ENCODE measurements around the gene ARFGAP3. TPM values are rescaled to one million over a fixed set of nuclear protein-coding genes. Genes with fewer than 3 reads are reported as not detected.

ARFGAP3 gene
- total RNA-seq, 1 donor from 2014 or later = 59.5 TPM

GRCh38 chr22:42770941-42771647 is 86.0 kb downstream of the ARFGAP3 start:
- Mint-ChIP-seq H3K4me3 (ENCODE audit: unreplicated experiment) (no peak overlapping the region), H3K27me3 (ENCODE audit: low read depth, unreplicated experiment) (peaks cover 5% of the 10 kb centered on the region), H3K4me1 (ENCODE audit: low read depth, unreplicated experiment) (peaks cover 7% of the 10 kb centered on the region), H3K27ac (ENCODE audit: unreplicated experiment) (no peak overlapping the region), H3K36me3 (ENCODE audit: low read depth, unreplicated experiment) (no peaks in the 10 kb centered on the region), H3K9me3 (ENCODE audit: unreplicated experiment) (peaks cover 1% of the 10 kb centered on the region)
- H3K36me3 ChIP-seq (ENCODE audit: insufficient read depth, low read length) = no peaks in the 10 kb centered on the region
- no peaks in the 10 kb centered on the region for H4K20me1 ChIP-seq (ENCODE audit: insufficient read depth, low read length)
- H3K27me3 ChIP-seq (ENCODE audit: insufficient read depth, low read length) = no peaks in the 10 kb centered on the region
- DNase-seq (ENCODE audit: low read depth) (no peak), FAIRE-seq (no peak)
- H3K4me2 ChIP-seq (ENCODE audit: low read length) = no peak overlapping the region
- no peak for TF ChIP-seq EZH2 (IDR thresholded peaks at IDR 0.05; ENCODE audit: insufficient read depth, low read length)
- TF ChIP-seq CTCF (IDR thresholded peaks at IDR 0.05; ENCODE audit: insufficient read depth, low read depth, low read length) = no peak
- H3K9ac ChIP-seq (ENCODE audit: low read length) = no peak overlapping the region
- peaks cover 11% of the 10 kb centered on the region for H3K4me1 ChIP-seq (ENCODE audit: insufficient read depth, low read length)
- H3K27ac ChIP-seq (ENCODE audit: low read depth, low read length) = no peak overlapping the region
- no peaks in the 10 kb centered on the region for H3K79me2 ChIP-seq (ENCODE audit: insufficient read depth, low read length)
- no peak overlapping the region for H2AFZ ChIP-seq (ENCODE audit: low read depth, low read length)
- no peak overlapping the region for H3K4me3 ChIP-seq (ENCODE audit: insufficient read depth, low read depth, low read length)
- H3K9me3 ChIP-seq (ENCODE audit: insufficient read depth, low read depth, low read length) = no peaks in the 10 kb centered on the region

GRCh38 chr22:42770448-42770726 is 86.7 kb downstream of the ARFGAP3 start:
- H3K9me3 ChIP-seq (ENCODE audit: insufficient read depth, low read depth, low read length) = no peaks in the 10 kb centered on the region
- no peaks in the 10 kb centered on the region for H3K79me2 ChIP-seq (ENCODE audit: insufficient read depth, low read length)
- Mint-ChIP-seq H3K4me1 (ENCODE audit: low read depth, unreplicated experiment) (peaks cover 9% of the 10 kb centered on the region), H3K27me3 (ENCODE audit: low read depth, unreplicated experiment) (peaks cover 6% of the 10 kb centered on the region), H3K4me3 (ENCODE audit: unreplicated experiment) (no peak overlapping the region), H3K36me3 (ENCODE audit: low read depth, unreplicated experiment) (no peaks in the 10 kb centered on the region), H3K9me3 (ENCODE audit: unreplicated experiment) (peaks cover 1% of the 10 kb centered on the region), H3K27ac (ENCODE audit: unreplicated experiment) (no peak overlapping the region)
- TF ChIP-seq CTCF (IDR thresholded peaks at IDR 0.05; ENCODE audit: insufficient read depth, low read depth, low read length) = no peak
- H3K4me1 ChIP-seq (ENCODE audit: insufficient read depth, low read length) = peaks cover 14% of the 10 kb centered on the region
- H4K20me1 ChIP-seq (ENCODE audit: insufficient read depth, low read length) = no peaks in the 10 kb centered on the region
- H3K4me2 ChIP-seq (ENCODE audit: low read length) = peak overlapping the region; percentile 58
- FAIRE-seq (no peak), DNase-seq (ENCODE audit: low read depth) (no peak)
- H2AFZ ChIP-seq (ENCODE audit: low read depth, low read length) = peak overlapping the region; percentile 48
- no peak overlapping the region for H3K4me3 ChIP-seq (ENCODE audit: insufficient read depth, low read depth, low read length)
- H3K27me3 ChIP-seq (ENCODE audit: insufficient read depth, low read length) = no peaks in the 10 kb centered on the region
- no peaks in the 10 kb centered on the region for H3K36me3 ChIP-seq (ENCODE audit: insufficient read depth, low read length)
- H3K9ac ChIP-seq (ENCODE audit: low read length) = peak overlapping the region; percentile 40
- no peak overlapping the region for H3K27ac ChIP-seq (ENCODE audit: low read depth, low read length)
